ENCODE data around the gene ERO1B. TPM values are rescaled to one million over a fixed set of nuclear protein-coding genes. Genes with fewer than 3 reads are reported as not detected.

ERO1B gene
- total RNA-seq, 2 donors from 2014 or later = 5.0 to 7.6 TPM

- Histone ChIP-seq H3K4me3 (no peak overlapping the region), H3K4me1 (no peaks in the 10 kb centered on the region)
- TF ChIP-seq CTCF (IDR thresholded peaks at IDR 0.05) = no peak
Observed at GRCh38 chr1:236297161-236297560, 15.4 kb upstream of the ERO1B start.

GRCh38 chr1:236292425-236292824 is 10.7 kb upstream of the ERO1B start:
- DNase-seq (ENCODE audit: low spot score) = no peak
- no peak overlapping the region for H3K4me3 ChIP-seq
- H3K27ac ChIP-seq = no peak overlapping the region
- TF ChIP-seq CTCF (IDR thresholded peaks at IDR 0.05) = no peak
- H3K4me1 ChIP-seq = no peaks in the 10 kb centered on the region
- H3K36me3 ChIP-seq = no peaks in the 10 kb centered on the region
- no peaks in the 10 kb centered on the region for H3K27me3 ChIP-seq
- no peaks in the 10 kb centered on the region for H3K9me3 ChIP-seq

More at GRCh38 chr1:236297161-236297560, 15.4 kb upstream of the ERO1B start:
- Histone ChIP-seq H3K27ac (no peak overlapping the region), H3K36me3 (no peaks in the 10 kb centered on the region), H3K27me3 (no peaks in the 10 kb centered on the region), H3K9me3 (no peaks in the 10 kb centered on the region)
- DNase-seq (ENCODE audit: low spot score) = no peak

- Histone ChIP-seq H3K9me3 (no peaks in the 10 kb centered on the region), H3K27ac (no peak overlapping the region), H3K4me1 (no peaks in the 10 kb centered on the region), H3K4me3 (no peak overlapping the region), H3K36me3 (no peaks in the 10 kb centered on the region), H3K27me3 (no peaks in the 10 kb centered on the region)
- DNase-seq (ENCODE audit: low spot score) = no peak
- TF ChIP-seq CTCF (IDR thresholded peaks at IDR 0.05) = no peak
Observed at GRCh38 chr1:236289492-236290131, 7.9 kb upstream of the ERO1B start.

- Histone ChIP-seq H3K4me1 (no peaks in the 10 kb centered on the region), H3K27me3 (no peaks in the 10 kb centered on the region), H3K27ac (no peak overlapping the region), H3K4me3 (no peak overlapping the region), H3K36me3 (no peaks in the 10 kb centered on the region), H3K9me3 (no peaks in the 10 kb centered on the region)
- no peak for DNase-seq (ENCODE audit: low spot score)
- no peak for TF ChIP-seq CTCF (IDR thresholded peaks at IDR 0.05)
Observed at GRCh38 chr1:236288620-236288976, 6.8 kb upstream of the ERO1B start.

- no peak for TF ChIP-seq CTCF (IDR thresholded peaks at IDR 0.05)
- H3K4me3 ChIP-seq = no peak overlapping the region
- no peak for DNase-seq (ENCODE audit: low spot score)
- no peaks in the 10 kb centered on the region for H3K27me3 ChIP-seq
- no peak overlapping the region for H3K27ac ChIP-seq
- H3K36me3 ChIP-seq = no peaks in the 10 kb centered on the region
- H3K4me1 ChIP-seq = no peaks in the 10 kb centered on the region
- no peaks in the 10 kb centered on the region for H3K9me3 ChIP-seq
Observed at GRCh38 chr1:236287757-236288619, 6.2 kb upstream of the ERO1B start.
